Adrenal gland (tissue), 5 donors: Measurements from ENCODE around the gene EIF4G3.
"Not testable (repeated sequence)": the region's sequence is repeated elsewhere in the genome, so short reads cannot be mapped to it uniquely, and the experiment has no call there.

Source experiments
- POLR2A ChIP-seq, 2 donors: fragments of 450-650 bp; IDR thresholded peaks; one replicate each; pipeline ENCODE4 v1.6.1; 2017; ENCODE audit warnings: antibody characterized with exemption in 2 of 2, mild to moderate bottlenecking in 2 of 2, moderate library complexity in 1 of 2
- TF ChIP-seq, protein P1 (sequence below), 6 experiments: fragments of 450-650 bp in 4 of 6; fragments of 200-600 bp in 2 of 6; sonication (generic) in 1 of 6; IDR thresholded peaks; 1 replicate in 5 of 6; 2 replicates in 1 of 6; pipeline versions ENCODE4 v1.5.1 to v1.8.0; 2016 to 2021; ENCODE audit warnings: antibody characterized with exemption in 6 of 6, mild to moderate bottlenecking in 2 of 6, moderate library complexity in 1 of 6
- donor health status: DM: no; HTN: no; CAD: no.

DNA sequence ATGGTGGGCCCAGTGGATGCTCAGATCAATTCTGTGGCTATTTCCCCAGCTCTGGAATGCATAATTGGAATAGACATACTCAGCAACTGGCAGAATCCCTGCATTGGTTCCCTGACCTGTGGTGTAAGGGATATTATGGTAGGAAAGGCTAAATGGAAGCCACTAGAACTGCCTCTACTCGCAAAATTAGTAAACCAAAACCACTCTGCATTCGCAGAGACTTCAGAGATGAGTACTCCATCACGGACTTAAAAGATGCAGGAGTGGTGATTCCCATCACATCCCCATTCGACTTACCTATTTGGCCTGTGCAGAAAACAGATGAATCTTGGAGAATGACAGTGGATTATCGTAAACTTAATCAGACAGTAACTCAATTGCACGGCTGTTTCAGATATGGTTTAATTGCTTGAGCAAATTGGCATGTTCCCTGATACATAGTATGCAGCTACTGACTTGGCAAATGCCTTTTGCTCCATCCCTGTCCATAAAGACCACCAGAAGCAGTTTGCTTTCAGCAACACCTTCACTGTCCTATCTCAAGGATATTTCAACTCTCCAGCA lies 31.5 kb upstream of the EIF4G3 start:
- TF ChIP-seq, protein P1, sequence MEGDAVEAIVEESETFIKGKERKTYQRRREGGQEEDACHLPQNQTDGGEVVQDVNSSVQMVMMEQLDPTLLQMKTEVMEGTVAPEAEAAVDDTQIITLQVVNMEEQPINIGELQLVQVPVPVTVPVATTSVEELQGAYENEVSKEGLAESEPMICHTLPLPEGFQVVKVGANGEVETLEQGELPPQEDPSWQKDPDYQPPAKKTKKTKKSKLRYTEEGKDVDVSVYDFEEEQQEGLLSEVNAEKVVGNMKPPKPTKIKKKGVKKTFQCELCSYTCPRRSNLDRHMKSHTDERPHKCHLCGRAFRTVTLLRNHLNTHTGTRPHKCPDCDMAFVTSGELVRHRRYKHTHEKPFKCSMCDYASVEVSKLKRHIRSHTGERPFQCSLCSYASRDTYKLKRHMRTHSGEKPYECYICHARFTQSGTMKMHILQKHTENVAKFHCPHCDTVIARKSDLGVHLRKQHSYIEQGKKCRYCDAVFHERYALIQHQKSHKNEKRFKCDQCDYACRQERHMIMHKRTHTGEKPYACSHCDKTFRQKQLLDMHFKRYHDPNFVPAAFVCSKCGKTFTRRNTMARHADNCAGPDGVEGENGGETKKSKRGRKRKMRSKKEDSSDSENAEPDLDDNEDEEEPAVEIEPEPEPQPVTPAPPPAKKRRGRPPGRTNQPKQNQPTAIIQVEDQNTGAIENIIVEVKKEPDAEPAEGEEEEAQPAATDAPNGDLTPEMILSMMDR (IDR thresholded peaks at IDR 0.05) = not testable (repeated sequence)
- TF ChIP-seq POLR2A (IDR thresholded peaks at IDR 0.05) = not testable (repeated sequence)
